NCI-H2196 treated with DMSO at 0.1 percent for 48 hours (cell line): ENCODE data around the gene HAUS6.
"Not testable (repeated sequence)": the region's sequence is repeated elsewhere in the genome, so short reads cannot be mapped to it uniquely, and the experiment has no call there.

ENCODE experiments used
- DNase-seq: peaks from one replicate; lab custom pipeline; 2025; ENCODE audit not compliant: unreplicated experiment; lab: John Stamatoyannopoulos, UW

Gene HAUS6

GRCh38 chr9:19117039-19117716 lies 14.5 kb upstream of the HAUS6 start:
- no peak for DNase-seq

- DNase-seq: no peak
Measured at GRCh38 chr9:19116107-19116790, 13.5 kb upstream of the HAUS6 start.

GRCh38 chr9:19114680-19115270 lies 12.1 kb upstream of the HAUS6 start:
- DNase-seq: no peak

GRCh38 chr9:19113964-19114679 lies 11.4 kb upstream of the HAUS6 start:
- no peak for DNase-seq

- DNase-seq: not testable (repeated sequence)
Measured at GRCh38 chr9:19113064-19113611, 10.4 kb upstream of the HAUS6 start.

GRCh38 chr9:19108038-19108437 lies 5.3 kb upstream of the HAUS6 start:
- no peak for DNase-seq

GRCh38 chr9:19104515-19105282 lies 2.0 kb upstream of the HAUS6 start:
- no peak for DNase-seq

GRCh38 chr9:19102181-19102630 lies 498 bp downstream of the HAUS6 start:
- no peak for DNase-seq

GRCh38 chr9:19101203-19101602 lies 1.5 kb downstream of the HAUS6 start:
- no peak for DNase-seq

- not testable (repeated sequence) for DNase-seq
Measured at GRCh38 chr9:19097431-19097830, 5.3 kb downstream of the HAUS6 start.

GRCh38 chr9:19087106-19088000 lies 15.4 kb downstream of the HAUS6 start:
- no peak for DNase-seq

- no peak for DNase-seq
Measured at GRCh38 chr9:19085295-19085694, 17.4 kb downstream of the HAUS6 start.

- no peak for DNase-seq
Measured at GRCh38 chr9:19074836-19075235, 27.9 kb downstream of the HAUS6 start.

GRCh38 chr9:19074229-19074628 lies 28.5 kb downstream of the HAUS6 start:
- no peak for DNase-seq

- DNase-seq: no peak
Measured at GRCh38 chr9:19057033-19057432, 45.7 kb downstream of the HAUS6 start.

GRCh38 chr9:19050637-19051591 lies 51.8 kb downstream of the HAUS6 start:
- DNase-seq: no peak

GRCh38 chr9:19049917-19050636 lies 52.6 kb downstream of the HAUS6 start:
- DNase-seq: no peak
